GM12864 (cell line): ENCODE data around the gene ITIH2.

Source experiments
- DNase-seq: peaks from one replicate; pipeline ENCODE4 v3.0.0-alpha.2; 2011; ENCODE audit warnings: low read depth
- H3K4me3 ChIP-seq: 2 replicates; pipeline ENCODE4 v1.5.1; 2011; ENCODE audit warnings: mild to moderate bottlenecking, low read depth, low read length, control low read depth
- TF ChIP-seq, protein P1 (sequence below): IDR thresholded peaks from 2 replicates; pipeline ENCODE4 v1.5.1; 2011; ENCODE audit warnings: low read depth, mild to moderate bottlenecking, moderate library complexity, low read length, control low read depth, inconsistent platforms; ENCODE audit errors: missing control alignments

The ITIH2 gene

DNA sequence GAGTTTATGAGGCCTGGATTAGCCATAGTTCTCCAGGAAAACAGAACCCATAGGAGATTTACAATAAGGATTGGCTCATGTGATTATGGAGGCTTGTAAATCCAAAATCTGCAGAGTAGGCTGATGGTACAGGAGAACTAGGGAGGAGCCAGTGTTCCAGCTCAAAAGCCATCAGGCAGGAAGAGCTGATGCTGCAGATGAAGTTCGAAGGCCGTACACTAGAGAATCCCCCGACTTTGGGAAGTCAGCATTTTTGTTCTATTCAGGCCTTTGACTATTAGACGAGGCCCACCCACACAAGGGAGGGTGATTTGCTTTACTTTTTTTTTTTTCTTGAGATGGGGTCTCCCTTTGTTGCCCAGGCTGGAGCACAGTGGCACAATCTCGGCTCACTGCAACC lies 47.1 kb downstream of the ITIH2 start:
- H3K4me3 ChIP-seq = no peak overlapping the region
- no peak for DNase-seq
- TF ChIP-seq, protein P1, sequence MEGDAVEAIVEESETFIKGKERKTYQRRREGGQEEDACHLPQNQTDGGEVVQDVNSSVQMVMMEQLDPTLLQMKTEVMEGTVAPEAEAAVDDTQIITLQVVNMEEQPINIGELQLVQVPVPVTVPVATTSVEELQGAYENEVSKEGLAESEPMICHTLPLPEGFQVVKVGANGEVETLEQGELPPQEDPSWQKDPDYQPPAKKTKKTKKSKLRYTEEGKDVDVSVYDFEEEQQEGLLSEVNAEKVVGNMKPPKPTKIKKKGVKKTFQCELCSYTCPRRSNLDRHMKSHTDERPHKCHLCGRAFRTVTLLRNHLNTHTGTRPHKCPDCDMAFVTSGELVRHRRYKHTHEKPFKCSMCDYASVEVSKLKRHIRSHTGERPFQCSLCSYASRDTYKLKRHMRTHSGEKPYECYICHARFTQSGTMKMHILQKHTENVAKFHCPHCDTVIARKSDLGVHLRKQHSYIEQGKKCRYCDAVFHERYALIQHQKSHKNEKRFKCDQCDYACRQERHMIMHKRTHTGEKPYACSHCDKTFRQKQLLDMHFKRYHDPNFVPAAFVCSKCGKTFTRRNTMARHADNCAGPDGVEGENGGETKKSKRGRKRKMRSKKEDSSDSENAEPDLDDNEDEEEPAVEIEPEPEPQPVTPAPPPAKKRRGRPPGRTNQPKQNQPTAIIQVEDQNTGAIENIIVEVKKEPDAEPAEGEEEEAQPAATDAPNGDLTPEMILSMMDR = no peak

DNA sequence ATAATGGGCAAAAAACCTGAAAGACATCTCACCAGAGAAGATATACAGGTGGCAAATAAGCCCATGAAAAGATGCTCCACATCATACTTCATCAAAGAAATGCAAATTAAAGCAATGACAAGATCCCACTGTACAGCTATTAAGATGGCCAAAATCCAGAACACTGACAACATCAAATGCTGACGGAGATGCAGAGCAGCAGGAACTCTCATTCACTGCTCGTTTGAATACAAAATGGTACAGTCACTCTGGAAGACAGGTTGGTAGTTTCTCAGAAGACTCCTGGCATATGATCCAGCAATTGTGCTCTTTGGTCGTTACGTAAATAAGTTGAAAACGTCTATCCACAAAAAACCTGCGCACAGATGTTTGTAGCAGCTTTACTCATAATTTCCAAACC lies 49.1 kb downstream of the ITIH2 start:
- TF ChIP-seq, protein P1 = no peak
- no peak overlapping the region for H3K4me3 ChIP-seq
- no peak for DNase-seq

DNA sequence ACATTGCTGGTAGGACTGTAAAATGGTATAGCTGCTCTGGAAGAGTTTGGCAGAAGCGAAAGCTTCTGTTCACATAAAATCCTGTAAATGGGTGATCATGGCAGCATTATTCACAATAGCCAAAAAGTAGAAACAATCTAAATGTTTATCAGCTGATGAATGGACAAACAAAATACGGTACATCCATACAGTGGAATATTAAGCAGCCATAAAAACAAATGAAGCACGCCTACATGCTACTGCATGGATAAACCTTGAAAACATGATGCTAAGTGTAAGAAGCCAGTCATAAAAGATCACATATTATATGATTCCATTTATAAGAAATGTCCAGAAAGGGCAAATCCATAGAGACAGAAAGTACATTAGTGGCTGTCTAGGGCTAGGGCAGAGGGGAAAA lies 52.0 kb downstream of the ITIH2 start:
- H3K4me3 ChIP-seq = no peak overlapping the region
- no peak for DNase-seq
- TF ChIP-seq, protein P1 = no peak

DNA sequence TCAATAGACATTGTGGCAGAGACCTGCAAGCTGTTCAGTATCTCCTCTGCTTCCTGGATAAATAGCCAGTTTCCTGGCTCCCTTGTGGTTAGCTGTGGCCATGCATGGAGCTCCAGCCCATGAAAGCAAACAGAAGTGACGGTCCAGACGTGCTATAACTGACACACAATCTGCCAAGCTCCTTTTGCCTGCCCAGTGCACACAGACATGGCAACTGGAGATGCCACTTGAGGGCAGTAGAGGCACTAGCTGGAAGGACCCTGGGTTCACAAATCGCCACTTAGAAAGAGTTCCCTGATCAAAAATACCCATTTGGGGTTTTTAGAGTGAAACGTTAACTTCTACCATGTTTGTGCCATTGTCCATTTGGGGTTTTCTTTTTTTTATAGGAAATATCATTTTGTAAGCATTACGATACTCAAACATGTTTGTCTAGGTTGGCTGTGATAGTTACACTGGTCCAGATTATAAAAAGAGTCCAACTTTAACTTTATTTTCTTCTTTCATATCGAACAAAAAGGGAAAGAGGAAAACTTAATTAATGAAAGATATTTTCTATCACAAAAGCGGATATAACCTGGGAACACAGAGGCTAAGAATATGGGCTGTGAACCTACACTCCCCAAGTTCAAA lies 53.4 kb downstream of the ITIH2 start:
- peak; percentile 4 for DNase-seq
- H3K4me3 ChIP-seq = no peak overlapping the region
- TF ChIP-seq, protein P1 = peak; percentile 61

DNA sequence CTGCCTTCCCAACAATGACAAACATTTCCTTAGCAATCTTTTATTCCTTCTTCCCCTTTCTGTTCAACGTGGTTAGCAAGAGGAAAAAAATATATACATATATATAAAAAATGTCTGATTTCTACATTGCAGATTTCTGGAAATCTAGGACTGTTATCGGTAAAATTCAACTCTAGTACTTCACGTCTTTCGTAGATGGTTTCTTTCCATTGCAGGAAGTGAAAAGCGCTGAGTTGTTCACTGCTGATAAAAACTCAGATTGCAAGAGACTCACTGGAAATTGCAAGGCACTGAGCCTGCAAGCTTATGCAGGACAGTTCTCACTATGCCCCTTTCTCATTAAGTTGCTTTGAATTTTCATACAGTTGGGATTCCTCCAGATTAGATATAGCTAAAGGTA lies 60.8 kb downstream of the ITIH2 start:
- H3K4me3 ChIP-seq = no peak overlapping the region
- DNase-seq = no peak
- TF ChIP-seq, protein P1 = no peak

DNA sequence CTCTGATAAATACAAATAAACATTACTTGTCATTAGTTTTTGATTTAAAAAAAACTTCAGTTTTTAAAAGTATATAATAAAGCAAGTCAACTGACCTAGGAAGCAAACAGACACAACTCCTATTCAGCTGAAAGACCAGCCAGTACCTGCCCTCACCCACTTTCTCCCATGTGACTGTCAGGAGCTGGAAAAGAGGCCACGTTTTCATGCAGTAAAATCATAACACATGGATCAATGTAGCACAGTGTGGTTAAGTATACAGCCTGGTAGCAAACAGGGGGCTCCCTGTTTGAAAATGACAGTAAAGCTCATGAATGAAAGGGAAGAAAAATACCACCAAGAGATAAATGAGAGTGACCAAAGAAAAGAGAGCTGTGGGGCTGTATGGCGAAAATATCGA lies 63.1 kb downstream of the ITIH2 start:
- TF ChIP-seq, protein P1 = no peak
- DNase-seq = no peak
- H3K4me3 ChIP-seq = no peak overlapping the region

DNA sequence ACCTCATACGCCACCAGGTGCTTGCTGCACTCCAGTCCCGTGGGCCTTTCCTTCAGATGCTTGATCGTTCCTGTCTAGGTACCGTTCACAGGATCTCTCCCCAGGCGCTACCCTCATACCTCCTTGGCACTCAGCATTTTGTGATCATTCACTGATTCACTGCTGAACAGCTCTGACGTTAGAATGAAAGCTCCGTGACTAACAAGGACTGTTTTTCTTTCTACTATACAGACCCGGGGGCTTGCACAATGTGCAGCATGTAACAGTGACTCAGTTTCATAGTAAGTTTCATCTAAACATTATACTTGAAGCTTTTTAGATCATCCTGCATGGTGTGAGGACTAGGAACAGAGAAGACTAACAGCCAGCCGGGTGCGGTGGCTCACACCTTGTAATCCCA lies 64.1 kb downstream of the ITIH2 start:
- TF ChIP-seq, protein P1 = no peak
- H3K4me3 ChIP-seq = no peak overlapping the region
- no peak for DNase-seq
